H1 (cell line): ENCODE data around the gene LIMK1. TPM values are rescaled to one million over a fixed set of nuclear protein-coding genes. Genes with fewer than 3 reads are reported as not detected.
A peak's percentile ranks its signal among the peaks of the same experiment; 100 is the strongest.

ENCODE experiments used
- CTCF ChIA-PET: fragments of 300-600 bp; sonication (Branson Sonifier 250); formaldehyde crosslinking; loops from one replicate; lab custom pipeline; 2021; ENCODE audit not compliant: partially characterized antibody; lab: Charles Lee
- POLR2A ChIA-PET: fragments of 300-600 bp; sonication (Branson Sonifier 250); formaldehyde crosslinking; loops from one replicate; lab custom pipeline; 2021; ENCODE audit warnings: inconsistent platforms; ENCODE audit not compliant: partially characterized antibody; lab: Charles Lee
- DNase-seq, 2 experiments: peaks; one replicate each; pipeline versions ENCODE4 v3.0.0 to v3.0.0-alpha.2; 2010 to 2022; ENCODE audit warnings: low spot score in 2 of 2, low read depth in 1 of 2, mixed read lengths in 1 of 2
- FAIRE-seq: peaks from 2 replicates; lab custom pipeline; 2011; peaks lifted over from hg19 to GRCh38; lab: Jason Lieb, UNC
- H2AFZ ChIP-seq: 2 replicates; pipeline ENCODE4 v1.8.1; 2012; ENCODE audit warnings: low read length, inconsistent platforms
- H2AK5ac ChIP-seq: 2 replicates; pipeline ENCODE4 v1.6.1; 2013; ENCODE audit warnings: low read depth, low read length
- H2BK120ac ChIP-seq: replicated peaks from 2 replicates; pipeline ENCODE3; 2013; ENCODE audit warnings: low read depth, low read length, inconsistent platforms
- H2BK12ac ChIP-seq: 2 replicates; pipeline ENCODE4 v1.6.1; 2013; ENCODE audit warnings: low read depth, low read length
- H2BK15ac ChIP-seq: 2 replicates; pipeline ENCODE4 v1.6.1; 2013; ENCODE audit warnings: low read length
- H2BK20ac ChIP-seq: 2 replicates; pipeline ENCODE4 v1.6.1; 2013; ENCODE audit warnings: low read length
- H2BK5ac ChIP-seq: 2 replicates; pipeline ENCODE4 v1.6.1; 2013; ENCODE audit warnings: low read depth, low read length
- H3K14ac ChIP-seq: 2 replicates; pipeline ENCODE4 v1.6.1; 2013; ENCODE audit warnings: inconsistent platforms; ENCODE audit not compliant: insufficient read length
- H3K18ac ChIP-seq: 2 replicates; pipeline ENCODE4 v1.6.1; 2013; ENCODE audit warnings: low read length; ENCODE audit errors: extremely low read depth
- H3K23ac ChIP-seq: 2 replicates; pipeline ENCODE4 v1.6.1; 2013; ENCODE audit warnings: inconsistent platforms; ENCODE audit not compliant: insufficient read length
- H3K23me2 ChIP-seq: 2 replicates; pipeline ENCODE4 v1.6.1; 2013; ENCODE audit warnings: low read depth, low read length
- H3K27ac ChIP-seq: 2 replicates; pipeline ENCODE4 v1.6.1; 2011; ENCODE audit warnings: low read depth, low read length, inconsistent platforms
- H3K27me3 ChIP-seq, 4 experiments: replicated peaks in 1 of 4; 1 replicate in 1 of 4; 2 replicates in 3 of 4; pipeline versions ENCODE4 v1.6.1 to v1.8.1; 2011 to 2013; ENCODE audit warnings: low read length in 3 of 4, mild to moderate bottlenecking in 3 of 4, inconsistent platforms in 2 of 4, mixed read lengths in 2 of 4, moderate library complexity in 1 of 4; ENCODE audit not compliant: control insufficient read depth in 3 of 4, insufficient read depth in 3 of 4; ENCODE audit errors: extremely low read depth in 1 of 4
- H3K36me3 ChIP-seq, 4 experiments: 2 replicates each; pipeline versions ENCODE4 v1.6.1 to v1.8.1; 2011 to 2013; ENCODE audit warnings: mild to moderate bottlenecking in 4 of 4, low read length in 3 of 4, moderate library complexity in 2 of 4, control low read depth in 1 of 4, inconsistent platforms in 1 of 4; ENCODE audit not compliant: insufficient read depth in 4 of 4, control insufficient read depth in 2 of 4
- H3K4ac ChIP-seq: replicated peaks from 2 replicates; pipeline ENCODE3; 2013; ENCODE audit warnings: low read length, low read depth, mixed read lengths, inconsistent platforms; ENCODE audit not compliant: insufficient read length
- H3K4me1 ChIP-seq, 4 experiments: replicated peaks in 1 of 4; 1 replicate in 1 of 4; 2 replicates in 3 of 4; pipeline versions ENCODE4 v1.6.1 to v1.8.1; 2011 to 2013; ENCODE audit warnings: low read length in 3 of 4, inconsistent platforms in 2 of 4, mixed read lengths in 1 of 4; ENCODE audit not compliant: insufficient read depth in 4 of 4, control insufficient read depth in 3 of 4
- H3K4me2 ChIP-seq, 2 experiments: 2 replicates each; pipeline versions ENCODE4 v1.6.1 to v1.8.1; 2011 to 2013; ENCODE audit warnings: low read depth in 2 of 2, low read length in 2 of 2, control low read depth in 1 of 2, inconsistent platforms in 1 of 2, mild to moderate bottlenecking in 1 of 2; ENCODE audit not compliant: insufficient read depth in 1 of 2
- H3K4me3 ChIP-seq, 4 experiments: fragments of 200-600, 300-600 bp in 1 of 4; sonication (generic), shearing (Covaris generic), sonication (Bioruptor Twin) in 1 of 4; 2 replicates each; pipeline versions ENCODE4 v1.5.1 to v1.8.1; 2011 to 2016; ENCODE audit warnings: low read length in 4 of 4, low read depth in 3 of 4, control low read depth in 2 of 4, inconsistent platforms in 2 of 4, mild to moderate bottlenecking in 2 of 4, mixed read lengths in 1 of 4, moderate library complexity in 1 of 4; ENCODE audit not compliant: insufficient read depth in 2 of 4; ENCODE audit errors: extremely low read depth in 1 of 4
- H3K56ac ChIP-seq: replicated peaks from 2 replicates; pipeline ENCODE3; 2013; ENCODE audit warnings: low read depth, mild to moderate bottlenecking, mixed read lengths, low read length, inconsistent platforms; ENCODE audit not compliant: insufficient read length
- H3K79me1 ChIP-seq: 2 replicates; pipeline ENCODE4 v1.6.1; 2013; ENCODE audit warnings: low read depth, low read length, control low read depth
- H3K79me2 ChIP-seq, 2 experiments: 2 replicates each; pipeline versions ENCODE4 v1.6.1 to v1.8.1; 2012 to 2013; ENCODE audit warnings: low read length in 2 of 2, mild to moderate bottlenecking in 2 of 2, inconsistent platforms in 1 of 2; ENCODE audit not compliant: insufficient read depth in 2 of 2, control insufficient read depth in 1 of 2
- H3K9ac ChIP-seq, 4 experiments: replicated peaks in 1 of 4; 1 replicate in 1 of 4; 2 replicates in 3 of 4; pipeline versions ENCODE4 v1.6.1 to v1.8.1; 2011 to 2013; ENCODE audit warnings: low read depth in 3 of 4, low read length in 3 of 4, control low read depth in 2 of 4, mild to moderate bottlenecking in 2 of 4, moderate library complexity in 2 of 4, inconsistent platforms in 1 of 4; ENCODE audit errors: extremely low read depth in 1 of 4
- H3K9me3 ChIP-seq, 2 experiments: 2 replicates each; pipeline versions ENCODE4 v1.6.1 to v1.8.1; 2012 to 2013; ENCODE audit warnings: mild to moderate bottlenecking in 2 of 2, moderate library complexity in 2 of 2, control low read depth in 1 of 2, inconsistent platforms in 1 of 2, low read depth in 1 of 2, low read length in 1 of 2, mixed read lengths in 1 of 2; ENCODE audit not compliant: insufficient read depth in 2 of 2
- H4K20me1 ChIP-seq, 2 experiments: replicated peaks in 1 of 2; 2 replicates each; pipeline versions ENCODE3 to v1.8.1; 2011 to 2013; ENCODE audit warnings: inconsistent platforms in 2 of 2, low read length in 2 of 2, mild to moderate bottlenecking in 1 of 2; ENCODE audit not compliant: insufficient read depth in 2 of 2, control insufficient read depth in 1 of 2
- H4K5ac ChIP-seq: 2 replicates; pipeline ENCODE4 v1.6.1; 2013; ENCODE audit warnings: low read length, low read depth, mixed read lengths, inconsistent platforms; ENCODE audit not compliant: insufficient read length
- H4K8ac ChIP-seq: 2 replicates; pipeline ENCODE4 v1.8.0; 2013; ENCODE audit warnings: mild to moderate bottlenecking, moderate library complexity, low read length, inconsistent platforms; ENCODE audit not compliant: insufficient read depth; ENCODE audit errors: extremely low read depth
- H4K91ac ChIP-seq: replicated peaks from 2 replicates; pipeline ENCODE3; 2013; ENCODE audit warnings: low read length, mixed read lengths, inconsistent platforms; ENCODE audit not compliant: insufficient read length
- ATF3 ChIP-seq: IDR thresholded peaks from 2 replicates; pipeline ENCODE4 v1.6.1; 2011; ENCODE audit warnings: low read depth, mild to moderate bottlenecking, low read length; ENCODE audit not compliant: insufficient read depth
- BACH1 ChIP-seq: IDR thresholded peaks from 2 replicates; pipeline ENCODE4 v1.6.1; 2012; ENCODE audit warnings: low read length, improper control_type of control experiment
- CBX5 ChIP-seq: fragments of 300-800, 300-1000 bp; sonication (generic); IDR thresholded peaks from 2 replicates; pipeline ENCODE4 v1.7.1; 2016; ENCODE audit warnings: antibody characterized with exemption, low read length, low read depth
- CTCF ChIP-seq, 3 experiments: IDR thresholded peaks; 1 replicate in 2 of 3; 2 replicates in 1 of 3; pipeline versions ENCODE4 v1.5.1 to v1.6.1; 2011; ENCODE audit warnings: low read length in 3 of 3, mild to moderate bottlenecking in 3 of 3, inconsistent platforms in 2 of 3, low read depth in 1 of 3, moderate library complexity in 1 of 3; ENCODE audit not compliant: insufficient read depth in 1 of 3; ENCODE audit errors: control extremely low read depth in 1 of 3
- EP300 ChIP-seq, 2 experiments: IDR thresholded peaks; 1 replicate in 1 of 2; 2 replicates in 1 of 2; pipeline ENCODE4 v1.6.1; 2011 to 2012; ENCODE audit warnings: low read depth in 2 of 2, low read length in 2 of 2, mild to moderate bottlenecking in 2 of 2, borderline replicate concordance in 1 of 2, inconsistent platforms in 1 of 2, moderate library complexity in 1 of 2
- JUN ChIP-seq: IDR thresholded peaks from 2 replicates; pipeline ENCODE4 v1.6.1; 2011; ENCODE audit warnings: low read depth, mild to moderate bottlenecking, improper control_type of control experiment, low read length
- MAX ChIP-seq: IDR thresholded peaks from 2 replicates; pipeline ENCODE4 v1.6.1; 2012; ENCODE audit warnings: inconsistent platforms
- TBP ChIP-seq: IDR thresholded peaks from 2 replicates; pipeline ENCODE4 v1.6.1; 2011; ENCODE audit warnings: low read depth, low read length, improper control_type of control experiment
- TCF12 ChIP-seq: IDR thresholded peaks from 2 replicates; pipeline ENCODE4 v1.6.1; 2011; ENCODE audit warnings: low read depth, mild to moderate bottlenecking, low read length
- WGBS, 2 experiments: shearing (Covaris generic) in 1 of 2; methylation state at CpG; one replicate each; pipeline versions ENCODE4 v1.1.6 to v1.1.7; 2013 to 2015; ENCODE audit warnings: low lambda C conversion rate in 2 of 2, mixed read lengths in 2 of 2, inconsistent platforms in 1 of 2, low coverage in 1 of 2, missing lambda C conversion rate in 1 of 2; ENCODE audit not compliant: insufficient replicate concordance in 2 of 2, insufficient coverage in 1 of 2, insufficient read length in 1 of 2; ENCODE audit errors: extremely low coverage in 1 of 2, missing lambda C conversion rate in 1 of 2; 5-methylcytosine and 5-hydroxymethylcytosine counted together
- polyA plus RNA-seq, 7 experiments: library from polyadenylated mRNA; depleted of rRNA in 3 of 7; stranded (reverse) in 5 of 7; unstranded in 2 of 7; fragments of >200 nt in 5 of 7; fragments of 200-250 nt in 2 of 7; gene quantifications; 1 replicate in 5 of 7; 2 replicates in 1 of 7; 4 replicates in 1 of 7; pipeline versions ENCODE4 v1.2.1 to v1.2.3, GENCODE V29; 2011 to 2013; ENCODE audit warnings: missing spikeins in 2 of 7, mixed read lengths in 2 of 7
- total RNA-seq: library from RNA; stranded (reverse); fragmentation: NEBNext Ultra II Directional; extraction: Animal tissue kit (Norgen Biotek cat#: 25700); gene quantifications from 2 replicates; pipeline ENCODE4 v1.2.1, GENCODE V29; 2021

The LIMK1 gene
- total and polyA plus RNA-seq, 2 of the 8 experiments (the other 6 are each of a cell fraction or from before 2014, with no cell fraction given) = 93.5 to 108 TPM

- WGBS, 2 experiments = 91% methylated on average over 3 of the region's 3 CpGs; no CpG with 5 or more reads in 1 of the 2 experiments
- Histone ChIP-seq H3K4me3 (no peak overlapping the region), H2AK5ac (no peak overlapping the region), H3K79me1 (no peaks in the 10 kb centered on the region), H3K9me3 (no peaks in the 10 kb centered on the region), H2BK5ac (no peak overlapping the region), H3K14ac (no peak overlapping the region), H4K8ac (no peak overlapping the region), H2BK120ac (no peak overlapping the region), H3K23me2 (peaks cover 25% of the 10 kb centered on the region; the same call in 1 of the 2 replicates), H3K23ac (no peak overlapping the region), H2BK15ac (no peak overlapping the region), H2BK12ac (no peak overlapping the region), H3K18ac (no peak overlapping the region), H3K4ac (no peak overlapping the region), H3K9ac (no peak overlapping the region), H2BK20ac (no peak overlapping the region), H3K27me3 (peaks cover 0 to 3% (median 0%) of the 10 kb centered on the region in 4 experiments; a peak in 1 of 7 replicates), H4K5ac (no peak overlapping the region), H3K4me2 (no peak overlapping the region), H4K91ac (no peak overlapping the region), H3K56ac (peak overlapping the region; percentile 59), H3K36me3 (no peaks in the 10 kb centered on the region), H4K20me1 (peaks cover 0 to 2% of the 10 kb centered on the region in 2 experiments), H3K27ac (no peak overlapping the region), H2AFZ (no peak overlapping the region), H3K79me2 (no peaks in the 10 kb centered on the region), H3K4me1 (peaks cover 0 to 8% (median 3%) of the 10 kb centered on the region in 4 experiments; a peak in 3 of 7 replicates)
- ChIA-PET POLR2A (interaction anchor here (0.7 to 1.8 kb wide), 2 partner anchors 10 to 285 kb away, joined by 3 to 5 read pairs; no protein-coding TSS in a partner anchor), CTCF (interaction anchor here (1.6 to 3.3 kb wide), 3 partner anchors 11 to 148 kb away, joined by 4 to 15 read pairs (median 10); partner anchors contain the start of gene ELN)
- DNase-seq = no peak
- no peak for FAIRE-seq
- TF ChIP-seq BACH1 (no peak), ATF3 (no peak), EP300 (IDR thresholded peaks at IDR 0.05; ENCODE audit: borderline replicate concordance in 1 of 2, low read depth in 2 of 2, low read length in 2 of 2) (no peak), MAX (no peak), CTCF (IDR thresholded peaks at IDR 0.05; ENCODE audit: control extremely low read depth in 1 of 3, insufficient read depth in 1 of 3, low read depth in 1 of 3, low read length in 3 of 3) (no peak), TBP (no peak), CBX5 (no peak), JUN (no peak), TCF12 (no peak)
Observed at GRCh38 chr7:74053589-74054186, 29.9 kb upstream of the LIMK1 start.
